A549 (cell line): Measurements from ENCODE around the gene OCA2. TPM values are rescaled to one million over a fixed set of nuclear protein-coding genes. Genes with fewer than 3 reads are reported as not detected.

Experiments used
- ATAC-seq, 2 experiments: fragments of 200-7000 bp in 1 of 2; fragments of >200 bp in 1 of 2; cut with Nextera tagmentation in 1 of 2; cut with Tn5 transposase in 1 of 2; 3 replicates each; pipeline versions ENCODE4 v1.8.0 to v1.9.1; 2018 to 2020; ENCODE audit warnings: mild to moderate bottlenecking in 1 of 2, moderate library complexity in 1 of 2
- CTCF ChIA-PET: fragments of 300-600 bp; sonication (Branson Sonifier 250); formaldehyde crosslinking; extraction: SDS; loops from one replicate; lab custom pipeline; 2021; ENCODE audit warnings: antibody characterized with exemption, inconsistent platforms; lab: Yijun Ruan, JAX
- POLR2A ChIA-PET: fragments of 350-600 bp; formaldehyde crosslinking; extraction: SDS; loops from one replicate; lab custom pipeline; 2021; ENCODE audit warnings: antibody characterized with exemption, inconsistent platforms; lab: Yijun Ruan, JAX
- DNase-seq, 2 experiments: peaks; one replicate each; pipeline versions ENCODE4 v3.0.0 to v3.0.0-alpha.2; 2011 to 2016; ENCODE audit warnings: low read depth in 1 of 2, low spot score in 1 of 2
- FAIRE-seq: peaks from 2 replicates; lab custom pipeline; 2011; peaks lifted over from hg19 to GRCh38; lab: Jason Lieb, UNC
- H3K27ac ChIP-seq, 2 experiments: fragments of >200 bp; sonication (Bioruptor Twin); formaldehyde crosslinking; 3 replicates each; pipeline ENCODE4 v1.5.1; 2016 to 2017
- H3K4me1 ChIP-seq: fragments of >200 bp; sonication (Bioruptor Twin); formaldehyde crosslinking; 3 replicates; pipeline ENCODE4 v1.6.1; 2016
- H3K4me2 ChIP-seq: fragments of >200 bp; sonication (Bioruptor Twin); formaldehyde crosslinking; 3 replicates; pipeline ENCODE4 v1.6.1; 2016
- H3K4me3 ChIP-seq: fragments of >200 bp; sonication (Bioruptor Twin); formaldehyde crosslinking; 3 replicates; pipeline ENCODE4 v1.5.1; 2016
- H3K9me3 ChIP-seq: fragments of >200 bp; sonication (Bioruptor Twin); formaldehyde crosslinking; 3 replicates; pipeline ENCODE4 v1.6.1; 2016
- CEBPB ChIP-seq, 2 experiments: fragments of >200 bp in 1 of 2; sonication (Bioruptor Twin) in 1 of 2; formaldehyde crosslinking in 1 of 2; IDR thresholded peaks; 2 replicates each; pipeline ENCODE4 v1.6.1; 2012 to 2016
- CHD2 ChIP-seq: fragments of 150-350 bp; IDR thresholded peaks from 2 replicates; pipeline ENCODE4 v1.6.1; 2014; ENCODE audit warnings: low read length; ENCODE audit not compliant: partially characterized antibody
- EHF ChIP-seq: fragments of 250-450 bp; sonication (Bioruptor Pico); IDR thresholded peaks from 2 replicates; pipeline ENCODE4 v1.5.0; 2020; ENCODE audit warnings: mild to moderate bottlenecking
- EP300 ChIP-seq, 2 experiments: fragments of >200 bp; sonication (Bioruptor Twin); formaldehyde crosslinking; IDR thresholded peaks; 2 replicates in 1 of 2; 3 replicates in 1 of 2; pipeline ENCODE4 v1.6.1; 2016 to 2017
- ESRRA ChIP-seq: fragments of 150-350 bp; IDR thresholded peaks from 2 replicates; pipeline ENCODE4 v1.6.1; 2014; ENCODE audit warnings: mild to moderate bottlenecking, low read length, borderline replicate concordance
- GATA3 ChIP-seq: IDR thresholded peaks from 2 replicates; pipeline ENCODE4 v1.6.1; 2012; ENCODE audit warnings: borderline replicate concordance
- HDAC2 ChIP-seq: fragments of 200-600 bp; sonication (generic); IDR thresholded peaks from 2 replicates; pipeline ENCODE4 v1.6.1; 2016
- HOXA7 ChIP-seq: fragments of 250-450 bp; sonication (Bioruptor Pico); IDR thresholded peaks from 2 replicates; pipeline ENCODE4 v1.5.0; 2020; ENCODE audit warnings: mild to moderate bottlenecking, moderate library complexity
- JUNB ChIP-seq: fragments of >200 bp; sonication (Bioruptor Twin); formaldehyde crosslinking; IDR thresholded peaks from 2 replicates; pipeline ENCODE4 v1.6.1; 2016
- NR3C1 ChIP-seq: fragments of >200 bp; sonication (Bioruptor Twin); formaldehyde crosslinking; IDR thresholded peaks from 3 replicates; pipeline ENCODE4 v1.6.1; 2017
- POLR2A ChIP-seq: IDR thresholded peaks from 2 replicates; pipeline ENCODE4 v1.6.1; 2012; ENCODE audit warnings: mild to moderate bottlenecking, low read length
- RAD21 ChIP-seq, 2 experiments: fragments of >200 bp in 1 of 2; sonication (Bioruptor Twin) in 1 of 2; formaldehyde crosslinking in 1 of 2; IDR thresholded peaks in 1 of 2; conservative IDR thresholded peaks in 1 of 2; 2 replicates in 1 of 2; 3 replicates in 1 of 2; pipeline ENCODE4 v1.6.1; 2012 to 2018; ENCODE audit warnings: inconsistent platforms in 1 of 2
- RCOR1 ChIP-seq: fragments of 150-350 bp; IDR thresholded peaks from 2 replicates; pipeline ENCODE4 v1.6.1; 2014; ENCODE audit warnings: antibody characterized with exemption, low read length, low read depth
- RFX5 ChIP-seq: fragments of 450-650 bp; IDR thresholded peaks from 2 replicates; pipeline ENCODE4 v1.7.1; 2014; ENCODE audit warnings: antibody characterized with exemption, mild to moderate bottlenecking, moderate library complexity
- SMC3 ChIP-seq: fragments of >200 bp; sonication (Bioruptor Twin); formaldehyde crosslinking; IDR thresholded peaks from 3 replicates; pipeline ENCODE4 v1.6.1; 2018; ENCODE audit warnings: inconsistent platforms
- SREBF2 ChIP-seq: fragments of 450-650 bp; IDR thresholded peaks from 2 replicates; pipeline ENCODE4 v1.6.1; 2014; ENCODE audit warnings: mild to moderate bottlenecking, moderate library complexity
- TP53 ChIP-seq: fragments of 250-450 bp; sonication (Bioruptor Pico); IDR thresholded peaks from 2 replicates; pipeline ENCODE4 v1.5.0; 2021; ENCODE audit warnings: mild to moderate bottlenecking, moderate library complexity
- ZSCAN20 ChIP-seq: fragments of 250-450 bp; sonication (Bioruptor Pico); IDR thresholded peaks from 2 replicates; pipeline ENCODE4 v1.8.0; 2022; ENCODE audit warnings: mild to moderate bottlenecking, moderate library complexity
- WGBS: methylation state at CpG from one replicate; pipeline ENCODE4 v1.1.6; 2017; ENCODE audit errors: missing lambda C conversion rate; 5-methylcytosine and 5-hydroxymethylcytosine counted together
- polyA plus RNA-seq, 4 experiments: library from polyadenylated mRNA; depleted of rRNA in 3 of 4; stranded (reverse); fragments of >200 nt; fragmentation: RNase III in 1 of 4; extraction: RNeasy Plus Mini Kit Qiagen cat#74134 plus additional on column Dnase treatment in 1 of 4; gene quantifications; 2 replicates in 3 of 4; 3 replicates in 1 of 4; pipeline ENCODE4 v1.2.3, GENCODE V29; 2011 to 2017
- TF ChIP-seq, protein P1 (sequence below): fragments of 200-600 bp; sonication (generic); IDR thresholded peaks from 2 replicates; pipeline ENCODE4 v1.6.1; 2016; ENCODE audit warnings: antibody characterized with exemption, mild to moderate bottlenecking, moderate library complexity
- TF ChIP-seq, protein P2 (sequence below): IDR thresholded peaks from 2 replicates; pipeline ENCODE4 v1.6.1; 2012
- TF ChIP-seq, protein P3 (sequence below): fragments of >200 bp; sonication (Bioruptor Twin); formaldehyde crosslinking; IDR thresholded peaks from 3 replicates; pipeline ENCODE4 v1.5.1; 2016
- TF ChIP-seq, protein P4 (sequence below): fragments of 250-450 bp; sonication (Bioruptor Pico); IDR thresholded peaks from 2 replicates; pipeline ENCODE4 v1.5.0; 2021; ENCODE audit warnings: mild to moderate bottlenecking, moderate library complexity, borderline replicate concordance

The OCA2 gene
- polyA plus RNA-seq, 2 of the 4 experiments (the other 2 are of a cell fraction): 0.17 to 0.25 TPM

DNA sequence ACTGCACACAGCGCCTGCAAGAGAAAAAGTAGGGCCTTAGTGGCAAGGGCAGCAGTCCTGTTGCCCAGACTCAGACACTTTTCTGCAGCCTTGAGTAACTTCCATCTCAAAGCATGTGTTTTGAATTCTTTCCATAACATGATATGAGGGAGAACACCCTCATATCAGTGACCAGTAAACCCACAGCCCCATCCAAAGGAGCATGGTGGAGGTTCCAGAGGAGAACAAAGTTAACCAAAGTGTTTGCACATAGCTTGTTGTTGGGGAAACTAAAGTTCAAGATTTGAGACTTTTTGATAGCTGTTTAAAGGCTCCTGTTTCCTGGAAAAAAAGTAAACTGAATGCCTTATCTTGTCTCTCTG lies 74.2 kb downstream of the OCA2 start:
- Histone ChIP-seq H3K27ac (no peak overlapping the region), H3K4me1 (peaks cover 5% of the 10 kb centered on the region; the same call in 1 of the 3 replicates), H3K4me3 (no peak overlapping the region), H3K4me2 (no peak overlapping the region), H3K9me3 (no peaks in the 10 kb centered on the region)
- TF ChIP-seq, protein P1, sequence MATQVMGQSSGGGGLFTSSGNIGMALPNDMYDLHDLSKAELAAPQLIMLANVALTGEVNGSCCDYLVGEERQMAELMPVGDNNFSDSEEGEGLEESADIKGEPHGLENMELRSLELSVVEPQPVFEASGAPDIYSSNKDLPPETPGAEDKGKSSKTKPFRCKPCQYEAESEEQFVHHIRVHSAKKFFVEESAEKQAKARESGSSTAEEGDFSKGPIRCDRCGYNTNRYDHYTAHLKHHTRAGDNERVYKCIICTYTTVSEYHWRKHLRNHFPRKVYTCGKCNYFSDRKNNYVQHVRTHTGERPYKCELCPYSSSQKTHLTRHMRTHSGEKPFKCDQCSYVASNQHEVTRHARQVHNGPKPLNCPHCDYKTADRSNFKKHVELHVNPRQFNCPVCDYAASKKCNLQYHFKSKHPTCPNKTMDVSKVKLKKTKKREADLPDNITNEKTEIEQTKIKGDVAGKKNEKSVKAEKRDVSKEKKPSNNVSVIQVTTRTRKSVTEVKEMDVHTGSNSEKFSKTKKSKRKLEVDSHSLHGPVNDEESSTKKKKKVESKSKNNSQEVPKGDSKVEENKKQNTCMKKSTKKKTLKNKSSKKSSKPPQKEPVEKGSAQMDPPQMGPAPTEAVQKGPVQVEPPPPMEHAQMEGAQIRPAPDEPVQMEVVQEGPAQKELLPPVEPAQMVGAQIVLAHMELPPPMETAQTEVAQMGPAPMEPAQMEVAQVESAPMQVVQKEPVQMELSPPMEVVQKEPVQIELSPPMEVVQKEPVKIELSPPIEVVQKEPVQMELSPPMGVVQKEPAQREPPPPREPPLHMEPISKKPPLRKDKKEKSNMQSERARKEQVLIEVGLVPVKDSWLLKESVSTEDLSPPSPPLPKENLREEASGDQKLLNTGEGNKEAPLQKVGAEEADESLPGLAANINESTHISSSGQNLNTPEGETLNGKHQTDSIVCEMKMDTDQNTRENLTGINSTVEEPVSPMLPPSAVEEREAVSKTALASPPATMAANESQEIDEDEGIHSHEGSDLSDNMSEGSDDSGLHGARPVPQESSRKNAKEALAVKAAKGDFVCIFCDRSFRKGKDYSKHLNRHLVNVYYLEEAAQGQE: no peak
- TF ChIP-seq, protein P2, sequence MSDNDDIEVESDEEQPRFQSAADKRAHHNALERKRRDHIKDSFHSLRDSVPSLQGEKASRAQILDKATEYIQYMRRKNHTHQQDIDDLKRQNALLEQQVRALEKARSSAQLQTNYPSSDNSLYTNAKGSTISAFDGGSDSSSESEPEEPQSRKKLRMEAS: no peak
- no peak for TF ChIP-seq CHD2
- no peak for TF ChIP-seq SREBF2
- TF ChIP-seq EP300 (IDR thresholded peaks at IDR 0.05): no peak
- TF ChIP-seq ESRRA: no peak
- CTCF ChIA-PET: interaction anchor here (1.0 to 1.3 kb wide), 2 partner anchors 26 to 101 kb away, joined by 3 read pairs; no protein-coding TSS in a partner anchor
- FAIRE-seq: no peak
- POLR2A ChIA-PET: no interaction called here
- no peak for DNase-seq
- no peak for ATAC-seq
- 47% methylated on average over 1 of the region's 1 CpG for WGBS

DNA sequence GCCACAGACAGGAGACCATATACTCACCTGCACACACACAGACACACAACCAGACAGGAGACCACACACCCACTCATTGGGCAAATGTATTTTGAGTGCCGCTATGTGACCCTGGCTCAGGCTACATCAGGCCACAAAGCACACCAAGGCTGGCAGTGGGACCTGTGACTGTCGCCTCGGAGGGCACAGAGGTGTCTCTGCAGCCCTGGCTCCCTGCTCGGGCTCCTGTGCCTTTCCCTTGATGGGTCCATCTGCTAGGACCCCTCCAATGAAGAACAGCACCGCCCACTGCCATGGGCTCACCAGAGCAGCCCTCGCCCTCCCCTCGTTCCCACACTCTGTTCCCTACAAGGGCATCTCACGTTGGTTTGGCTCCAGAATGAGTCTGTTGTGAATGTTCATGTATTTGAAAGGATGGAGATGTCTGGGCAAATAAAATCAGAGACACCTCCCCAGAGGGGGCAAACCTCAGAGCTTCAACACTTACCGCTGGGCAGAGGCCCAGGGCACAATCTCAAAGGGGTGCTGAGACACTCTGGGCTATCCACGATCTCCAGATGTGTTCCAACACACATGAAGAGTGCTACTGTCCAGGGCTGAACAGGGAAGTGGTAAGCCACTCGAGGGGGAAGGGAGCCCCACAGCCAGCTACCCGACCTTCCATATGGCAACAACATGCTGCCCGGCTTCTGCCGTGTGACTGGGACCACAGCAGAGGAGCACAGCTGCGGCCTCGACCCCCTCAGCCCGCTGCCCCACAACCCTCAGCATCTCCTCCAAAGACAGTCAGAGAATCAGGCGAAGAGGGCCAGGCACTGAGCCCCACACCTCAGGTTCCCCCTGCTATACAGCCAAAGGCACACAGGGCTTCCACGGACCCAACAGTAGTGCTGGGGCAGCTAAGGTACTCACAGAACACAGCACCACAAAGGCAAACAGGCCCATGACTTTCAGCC lies 74.9 kb downstream of the OCA2 start:
- ChIA-PET CTCF (interaction anchor here (1.0 to 1.3 kb wide), 2 partner anchors 27 to 101 kb away, joined by 3 read pairs; no protein-coding TSS in a partner anchor), POLR2A (no interaction called here)
- 33% methylated on average over 19 of the region's 19 CpGs for WGBS
- H3K27ac ChIP-seq: no peak overlapping the region
- H3K4me1 ChIP-seq: peaks cover 5% of the 10 kb centered on the region; the same call in 1 of the 3 replicates
- H3K4me3 ChIP-seq: no peak overlapping the region
- DNase-seq: no peak
- TF ChIP-seq SMC3: no peak
- TF ChIP-seq RCOR1: no peak
- TF ChIP-seq GATA3: no peak
- TF ChIP-seq TP53 (CRISPR knock-in tag): no peak
- no peak for TF ChIP-seq RFX5
- no peak for TF ChIP-seq CEBPB (IDR thresholded peaks at IDR 0.05)
- no peak for TF ChIP-seq HOXA7 (CRISPR knock-in tag)
- TF ChIP-seq EHF (CRISPR knock-in tag): no peak
- TF ChIP-seq HDAC2: no peak
- TF ChIP-seq ZSCAN20 (CRISPR knock-in tag): no peak
- TF ChIP-seq RAD21 (conservative IDR thresholded peaks at IDR 0.05 in 1 of 2, IDR thresholded peaks at IDR 0.05 in 1 of 2): no peak
- TF ChIP-seq, protein P2: no peak
- no peak for TF ChIP-seq JUNB
- TF ChIP-seq, protein P3, sequence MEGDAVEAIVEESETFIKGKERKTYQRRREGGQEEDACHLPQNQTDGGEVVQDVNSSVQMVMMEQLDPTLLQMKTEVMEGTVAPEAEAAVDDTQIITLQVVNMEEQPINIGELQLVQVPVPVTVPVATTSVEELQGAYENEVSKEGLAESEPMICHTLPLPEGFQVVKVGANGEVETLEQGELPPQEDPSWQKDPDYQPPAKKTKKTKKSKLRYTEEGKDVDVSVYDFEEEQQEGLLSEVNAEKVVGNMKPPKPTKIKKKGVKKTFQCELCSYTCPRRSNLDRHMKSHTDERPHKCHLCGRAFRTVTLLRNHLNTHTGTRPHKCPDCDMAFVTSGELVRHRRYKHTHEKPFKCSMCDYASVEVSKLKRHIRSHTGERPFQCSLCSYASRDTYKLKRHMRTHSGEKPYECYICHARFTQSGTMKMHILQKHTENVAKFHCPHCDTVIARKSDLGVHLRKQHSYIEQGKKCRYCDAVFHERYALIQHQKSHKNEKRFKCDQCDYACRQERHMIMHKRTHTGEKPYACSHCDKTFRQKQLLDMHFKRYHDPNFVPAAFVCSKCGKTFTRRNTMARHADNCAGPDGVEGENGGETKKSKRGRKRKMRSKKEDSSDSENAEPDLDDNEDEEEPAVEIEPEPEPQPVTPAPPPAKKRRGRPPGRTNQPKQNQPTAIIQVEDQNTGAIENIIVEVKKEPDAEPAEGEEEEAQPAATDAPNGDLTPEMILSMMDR: no peak
- no peak for TF ChIP-seq POLR2A
- no peak for TF ChIP-seq NR3C1
- TF ChIP-seq, protein P4, sequence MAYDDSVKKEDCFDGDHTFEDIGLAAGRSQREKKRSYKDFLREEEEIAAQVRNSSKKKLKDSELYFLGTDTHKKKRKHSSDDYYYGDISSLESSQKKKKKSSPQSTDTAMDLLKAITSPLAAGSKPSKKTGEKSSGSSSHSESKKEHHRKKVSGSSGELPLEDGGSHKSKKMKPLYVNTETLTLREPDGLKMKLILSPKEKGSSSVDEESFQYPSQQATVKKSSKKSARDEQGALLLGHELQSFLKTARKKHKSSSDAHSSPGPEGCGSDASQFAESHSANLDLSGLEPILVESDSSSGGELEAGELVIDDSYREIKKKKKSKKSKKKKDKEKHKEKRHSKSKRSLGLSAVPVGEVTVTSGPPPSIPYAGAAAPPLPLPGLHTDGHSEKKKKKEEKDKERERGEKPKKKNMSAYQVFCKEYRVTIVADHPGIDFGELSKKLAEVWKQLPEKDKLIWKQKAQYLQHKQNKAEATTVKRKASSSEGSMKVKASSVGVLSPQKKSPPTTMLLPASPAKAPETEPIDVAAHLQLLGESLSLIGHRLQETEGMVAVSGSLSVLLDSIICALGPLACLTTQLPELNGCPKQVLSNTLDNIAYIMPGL (CRISPR knock-in tag): no peak
- no peak overlapping the region for H3K4me2 ChIP-seq
- H3K9me3 ChIP-seq: no peaks in the 10 kb centered on the region
- FAIRE-seq: no peak
- ATAC-seq: no peak
